ENCODE measurements around the gene GOLGA8S.

DNA sequence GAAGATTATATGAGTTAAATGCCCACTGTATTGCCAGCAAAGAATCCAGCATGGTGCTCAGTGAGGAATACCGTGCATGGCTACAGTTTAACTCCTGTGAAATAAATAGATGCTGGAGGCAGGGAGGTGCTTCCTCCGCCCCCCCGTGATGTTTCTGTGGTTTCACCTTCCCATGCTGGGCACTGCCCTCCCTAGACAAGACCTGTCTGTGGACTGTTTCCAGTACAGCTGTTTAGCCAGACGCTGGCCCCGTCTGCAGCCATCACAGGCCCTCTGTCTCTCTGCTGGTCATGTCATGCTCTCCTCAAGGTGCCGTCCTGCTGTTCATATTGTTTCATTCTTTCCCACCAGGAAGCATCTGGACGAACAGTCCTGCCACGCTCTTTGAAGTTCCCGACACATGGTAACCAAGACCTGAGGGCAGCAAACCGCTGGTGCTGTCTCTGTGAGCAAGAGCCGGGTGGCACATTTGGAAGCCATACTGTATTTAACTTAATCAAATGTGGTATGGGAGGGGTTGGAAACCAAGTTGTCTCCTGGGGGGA lies 31.4 kb downstream of the GOLGA8S start:
- TF ChIP-seq, protein P1, sequence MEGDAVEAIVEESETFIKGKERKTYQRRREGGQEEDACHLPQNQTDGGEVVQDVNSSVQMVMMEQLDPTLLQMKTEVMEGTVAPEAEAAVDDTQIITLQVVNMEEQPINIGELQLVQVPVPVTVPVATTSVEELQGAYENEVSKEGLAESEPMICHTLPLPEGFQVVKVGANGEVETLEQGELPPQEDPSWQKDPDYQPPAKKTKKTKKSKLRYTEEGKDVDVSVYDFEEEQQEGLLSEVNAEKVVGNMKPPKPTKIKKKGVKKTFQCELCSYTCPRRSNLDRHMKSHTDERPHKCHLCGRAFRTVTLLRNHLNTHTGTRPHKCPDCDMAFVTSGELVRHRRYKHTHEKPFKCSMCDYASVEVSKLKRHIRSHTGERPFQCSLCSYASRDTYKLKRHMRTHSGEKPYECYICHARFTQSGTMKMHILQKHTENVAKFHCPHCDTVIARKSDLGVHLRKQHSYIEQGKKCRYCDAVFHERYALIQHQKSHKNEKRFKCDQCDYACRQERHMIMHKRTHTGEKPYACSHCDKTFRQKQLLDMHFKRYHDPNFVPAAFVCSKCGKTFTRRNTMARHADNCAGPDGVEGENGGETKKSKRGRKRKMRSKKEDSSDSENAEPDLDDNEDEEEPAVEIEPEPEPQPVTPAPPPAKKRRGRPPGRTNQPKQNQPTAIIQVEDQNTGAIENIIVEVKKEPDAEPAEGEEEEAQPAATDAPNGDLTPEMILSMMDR (conservative IDR thresholded peaks at IDR 0.05; ENCODE audit: low read depth, low read length), result no peak
- TF ChIP-seq EZH2 (IDR thresholded peaks at IDR 0.05; ENCODE audit: low read length, unreplicated experiment), result no peak
